ES-I3 (cell line): ENCODE measurements around the gene NPVF.

Experiments used
- H3K36me3 ChIP-seq: 2 replicates; pipeline ENCODE4 v1.6.1; 2013; ENCODE audit warnings: mild to moderate bottlenecking, low read length, control low read depth, moderate library complexity; ENCODE audit not compliant: insufficient read depth
- H3K4me1 ChIP-seq: 2 replicates; pipeline ENCODE4 v1.6.1; 2013; ENCODE audit warnings: mild to moderate bottlenecking, control low read depth, low read length; ENCODE audit not compliant: insufficient read depth
- H3K9ac ChIP-seq: 2 replicates; pipeline ENCODE4 v1.6.1; 2013; ENCODE audit warnings: low read depth, mild to moderate bottlenecking, low read length, moderate library complexity
- H3K9me3 ChIP-seq: 2 replicates; pipeline ENCODE4 v1.6.1; 2013; ENCODE audit warnings: mild to moderate bottlenecking, low read length, moderate library complexity; ENCODE audit not compliant: control insufficient read depth, insufficient read depth

Gene NPVF

DNA sequence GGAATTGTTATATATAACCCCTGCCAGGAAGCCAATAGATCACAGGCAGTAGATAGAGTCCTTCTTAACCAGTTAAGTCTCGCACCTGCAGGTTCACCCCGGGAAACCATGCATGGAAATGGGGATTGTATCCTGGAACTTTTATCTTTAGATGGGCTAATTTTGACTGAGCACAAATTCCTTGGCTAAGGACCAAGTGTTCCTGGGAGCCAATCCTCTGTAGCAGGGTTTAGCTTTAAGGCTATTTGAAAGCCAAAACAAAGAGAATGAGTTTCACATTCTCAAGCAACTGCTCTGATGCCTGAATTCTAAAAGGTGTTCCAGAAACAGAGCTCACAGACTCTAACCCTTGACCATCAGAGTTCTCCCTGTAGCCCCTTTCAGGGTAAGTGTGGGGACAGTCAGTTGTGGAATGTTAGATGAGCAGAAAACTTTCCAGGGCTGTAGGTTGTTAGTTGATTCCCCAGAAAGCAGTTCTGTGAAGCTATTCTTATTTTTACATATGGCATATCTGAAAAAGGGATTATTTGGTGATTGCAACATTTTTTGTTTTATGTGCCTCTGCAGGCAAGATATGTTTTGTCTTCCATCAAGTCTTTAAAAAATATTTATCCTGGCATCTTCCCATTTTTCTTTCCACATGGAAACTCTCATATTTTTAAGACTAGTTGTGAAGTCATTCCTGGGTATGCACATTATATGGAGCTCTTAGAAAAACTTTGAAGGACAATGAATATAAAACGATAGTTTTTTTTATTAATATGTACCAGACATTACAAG, 16.2 kb upstream of the NPVF start:
- Histone ChIP-seq H3K36me3 (no peaks in the 10 kb centered on the region), H3K9me3 (no peaks in the 10 kb centered on the region), H3K9ac (no peak overlapping the region), H3K4me1 (no peaks in the 10 kb centered on the region)

DNA sequence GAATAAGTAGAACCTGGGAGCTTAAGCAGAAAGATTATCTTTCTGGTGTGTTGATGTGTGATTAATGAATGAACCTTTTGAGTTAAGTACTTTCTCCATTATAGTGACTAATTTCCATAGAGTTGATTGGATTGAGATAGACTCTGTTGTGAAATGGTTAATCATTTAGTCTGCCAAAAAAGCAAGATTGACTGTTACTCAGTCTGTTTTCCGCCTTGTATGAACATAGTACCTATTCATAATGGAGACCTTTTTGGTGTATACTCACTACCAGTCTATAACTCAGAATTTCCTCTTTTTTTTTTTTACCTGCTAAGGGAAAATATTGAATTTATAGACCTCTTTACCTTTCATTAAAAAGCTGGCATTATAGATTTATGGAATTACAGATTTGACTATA, 14.4 kb upstream of the NPVF start:
- Histone ChIP-seq H3K36me3 (no peaks in the 10 kb centered on the region), H3K9ac (no peak overlapping the region), H3K9me3 (no peaks in the 10 kb centered on the region), H3K4me1 (no peaks in the 10 kb centered on the region)

DNA sequence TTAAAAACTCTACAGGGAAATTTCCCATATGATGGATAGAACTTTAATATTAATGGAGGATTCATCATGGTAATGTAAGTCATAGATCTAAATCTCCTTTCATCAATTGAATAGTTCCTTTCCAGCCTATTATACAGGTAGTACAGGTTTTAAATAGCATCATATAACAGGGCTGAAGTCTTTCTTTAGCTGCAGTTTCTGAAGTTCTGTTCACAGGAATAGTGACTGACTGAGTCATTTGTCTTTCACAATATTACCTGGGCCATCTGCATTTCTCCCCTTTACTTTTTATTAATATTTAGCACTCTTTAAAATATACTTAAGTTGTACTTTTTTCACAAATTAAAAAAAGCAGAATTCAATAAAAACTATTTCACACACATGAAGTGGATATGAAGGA, 12.6 kb upstream of the NPVF start:
- H3K9me3 ChIP-seq, result no peaks in the 10 kb centered on the region
- no peaks in the 10 kb centered on the region for H3K4me1 ChIP-seq
- H3K36me3 ChIP-seq, result no peaks in the 10 kb centered on the region
- H3K9ac ChIP-seq, result no peak overlapping the region

DNA sequence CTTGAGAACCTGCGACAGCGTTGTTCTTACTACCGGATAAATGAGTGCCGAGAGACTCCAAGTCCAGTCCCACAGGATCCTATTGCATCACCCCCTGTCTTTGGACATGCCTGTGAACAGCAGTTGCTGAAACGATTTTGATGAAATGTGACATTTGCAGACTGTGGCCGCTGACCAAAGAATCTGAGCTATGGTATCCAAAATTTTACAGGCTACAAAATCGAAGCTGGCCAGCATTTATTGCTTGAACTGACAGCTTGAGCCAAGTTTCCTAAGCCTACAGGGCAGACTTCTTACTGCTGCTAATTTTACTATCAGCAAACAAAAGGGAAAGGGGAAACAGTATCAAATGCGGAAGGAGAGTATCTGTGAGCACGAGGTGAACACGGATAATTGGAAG, 12.1 kb upstream of the NPVF start:
- no peak overlapping the region for H3K9ac ChIP-seq
- no peaks in the 10 kb centered on the region for H3K4me1 ChIP-seq
- H3K9me3 ChIP-seq, result no peaks in the 10 kb centered on the region
- H3K36me3 ChIP-seq, result no peaks in the 10 kb centered on the region

DNA sequence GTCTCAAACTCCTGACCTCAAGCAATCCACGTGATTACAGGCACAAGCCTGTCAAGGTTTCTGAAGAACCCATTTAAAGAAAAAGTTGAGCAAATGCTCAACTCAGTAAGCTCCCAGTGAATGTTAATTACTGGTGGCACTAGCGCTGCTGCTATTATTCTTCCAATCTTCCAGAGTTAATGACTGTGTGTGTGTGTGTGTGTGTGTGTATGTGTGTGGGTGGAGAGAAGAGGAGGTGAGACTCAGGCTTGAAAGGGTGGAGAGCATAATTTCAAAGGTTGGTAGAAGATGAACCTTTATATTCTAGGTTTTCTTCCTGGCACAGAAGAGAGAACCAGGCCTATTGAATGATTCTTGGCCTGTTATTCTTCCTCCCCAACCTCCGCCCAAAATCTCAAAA, 11.6 kb upstream of the NPVF start:
- no peaks in the 10 kb centered on the region for H3K4me1 ChIP-seq
- H3K36me3 ChIP-seq, result no peaks in the 10 kb centered on the region
- no peak overlapping the region for H3K9ac ChIP-seq
- no peaks in the 10 kb centered on the region for H3K9me3 ChIP-seq

DNA sequence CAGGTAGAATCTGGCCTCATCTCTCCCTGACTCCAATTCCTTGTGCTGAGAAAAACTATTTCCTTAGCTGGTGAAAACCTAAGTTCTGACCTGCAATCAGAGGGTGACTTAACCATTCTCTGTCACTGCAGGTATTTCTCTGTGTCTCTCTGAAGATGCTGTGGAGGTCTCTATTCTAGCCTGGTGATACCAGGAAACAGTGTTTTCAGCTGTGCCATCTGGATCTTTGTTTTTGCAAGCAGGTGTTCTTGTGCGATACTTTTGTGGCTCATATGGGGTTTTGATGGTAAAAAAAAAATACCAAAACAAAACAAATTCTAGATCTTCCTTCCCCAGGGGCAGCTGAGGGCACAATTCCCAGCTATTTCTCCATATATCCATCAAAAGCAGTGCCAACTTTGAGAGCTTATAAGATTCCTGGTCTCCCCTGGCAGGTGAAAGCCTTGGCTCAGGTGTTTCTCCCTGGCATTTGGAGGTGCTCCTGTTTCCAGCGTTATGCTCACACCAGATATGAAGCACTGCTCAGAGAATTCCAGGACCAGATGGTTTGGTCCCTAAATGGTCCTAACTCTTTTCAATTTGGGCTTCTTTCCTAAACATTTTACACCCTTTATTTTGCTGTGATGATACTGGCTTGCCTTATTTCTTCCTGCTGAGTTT, 9.9 kb upstream of the NPVF start:
- Histone ChIP-seq H3K36me3 (no peaks in the 10 kb centered on the region), H3K9ac (no peak overlapping the region), H3K4me1 (no peaks in the 10 kb centered on the region), H3K9me3 (no peaks in the 10 kb centered on the region)

DNA sequence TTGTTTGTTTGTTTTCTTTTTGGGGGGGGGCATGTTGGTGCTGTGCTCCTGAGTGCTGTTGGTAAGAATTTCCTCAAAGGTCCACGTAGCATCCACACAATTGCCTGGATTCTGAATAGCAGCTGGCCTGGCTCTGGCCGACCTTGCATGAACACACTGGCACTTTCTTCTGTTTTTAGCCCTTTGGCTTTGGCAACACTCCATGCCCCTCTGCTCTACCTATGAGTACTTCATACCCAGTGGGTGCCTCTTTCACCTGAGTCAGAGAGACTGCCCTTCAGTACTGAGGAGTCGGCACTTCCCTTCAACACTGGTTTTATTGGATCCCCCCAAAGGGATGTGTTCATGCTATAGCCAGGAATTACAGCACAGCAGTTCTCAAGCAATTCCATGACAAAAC, 7.2 kb upstream of the NPVF start:
- Histone ChIP-seq H3K9me3 (no peaks in the 10 kb centered on the region), H3K9ac (no peak overlapping the region), H3K4me1 (no peaks in the 10 kb centered on the region), H3K36me3 (no peaks in the 10 kb centered on the region)

DNA sequence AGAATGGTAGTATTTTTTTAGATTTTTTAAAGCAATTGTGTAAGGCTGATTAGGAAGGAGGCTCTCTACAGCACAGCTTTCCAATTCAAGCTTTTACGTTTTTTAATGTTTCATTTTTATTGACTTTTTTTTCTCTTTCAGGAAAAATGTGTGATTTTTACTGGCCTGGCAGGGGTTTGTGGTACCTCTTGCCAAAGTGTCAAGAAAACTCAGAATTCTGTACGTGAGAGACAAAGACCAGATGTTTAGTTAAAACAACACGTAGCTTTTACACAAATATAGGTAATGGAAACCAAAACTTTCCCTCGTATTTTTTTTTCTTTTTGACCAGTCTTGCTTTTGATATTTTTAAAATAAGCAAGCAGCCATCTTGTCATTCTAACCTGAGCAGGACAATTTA, 6.0 kb upstream of the NPVF start:
- no peak overlapping the region for H3K9ac ChIP-seq
- H3K36me3 ChIP-seq, result no peaks in the 10 kb centered on the region
- no peaks in the 10 kb centered on the region for H3K4me1 ChIP-seq
- no peaks in the 10 kb centered on the region for H3K9me3 ChIP-seq

DNA sequence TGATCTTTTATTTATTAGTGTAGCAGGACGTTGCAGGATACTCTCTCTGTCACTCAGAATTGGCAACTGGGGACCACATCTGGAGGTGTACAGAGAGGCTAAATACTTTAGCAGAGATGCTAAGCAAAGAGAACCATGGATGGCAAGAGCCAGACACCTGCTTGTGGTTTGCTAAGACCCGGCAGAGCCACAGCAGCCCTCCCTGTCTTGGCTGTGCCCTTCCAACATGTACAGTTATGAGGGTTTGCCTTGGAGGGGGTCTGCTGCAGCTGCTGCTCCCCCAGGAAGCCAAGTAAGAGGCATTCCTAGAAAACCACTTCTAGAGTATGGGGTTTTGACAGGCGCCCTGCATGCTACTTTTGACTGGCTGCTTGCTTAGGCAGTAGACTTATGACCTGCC, 5.1 kb downstream of the NPVF start:
- Histone ChIP-seq H3K9ac (no peak overlapping the region), H3K9me3 (no peaks in the 10 kb centered on the region), H3K36me3 (no peaks in the 10 kb centered on the region), H3K4me1 (no peaks in the 10 kb centered on the region)

DNA sequence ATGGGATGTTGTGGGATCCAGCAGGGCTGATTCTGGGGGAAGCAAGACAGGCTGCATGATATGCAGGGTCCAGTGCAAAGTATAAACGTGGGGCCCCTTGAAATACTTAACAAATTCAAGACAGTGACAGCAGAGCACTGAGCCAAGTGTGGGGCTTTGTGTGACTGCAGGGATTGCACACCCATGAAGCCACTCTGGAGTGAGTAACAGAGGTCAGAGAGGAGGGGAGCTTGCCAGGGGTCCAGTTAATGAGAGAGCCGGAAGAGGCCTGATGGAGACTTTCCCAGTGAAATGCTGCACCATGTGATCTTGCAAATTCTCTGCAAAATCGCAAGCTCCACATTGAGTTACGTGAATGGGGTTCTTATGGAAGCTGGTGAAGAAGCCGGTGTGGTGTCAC, 5.6 kb downstream of the NPVF start:
- no peaks in the 10 kb centered on the region for H3K9me3 ChIP-seq
- H3K36me3 ChIP-seq, result no peaks in the 10 kb centered on the region
- no peaks in the 10 kb centered on the region for H3K4me1 ChIP-seq
- no peak overlapping the region for H3K9ac ChIP-seq

DNA sequence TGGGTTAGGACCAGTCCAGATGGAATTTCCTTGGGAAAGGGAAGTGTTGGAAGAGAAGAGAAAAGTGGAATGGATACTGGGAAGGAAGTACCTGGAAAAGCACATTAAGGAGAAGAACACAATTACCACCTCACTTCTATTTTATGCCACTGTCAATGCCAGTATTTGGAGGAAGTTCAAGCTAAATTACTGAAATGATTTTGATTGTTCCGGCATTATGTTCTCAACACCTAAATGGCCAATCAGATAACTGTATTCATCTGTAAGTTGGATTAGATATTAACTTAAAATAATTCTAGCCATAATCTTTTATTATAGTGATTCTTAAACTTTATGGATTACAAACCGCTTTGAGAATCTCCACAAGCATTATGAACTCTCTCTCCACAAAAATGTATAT, 7.3 kb downstream of the NPVF start:
- H3K4me1 ChIP-seq, result no peaks in the 10 kb centered on the region
- H3K9me3 ChIP-seq, result no peaks in the 10 kb centered on the region
- H3K9ac ChIP-seq, result no peak overlapping the region
- H3K36me3 ChIP-seq, result no peaks in the 10 kb centered on the region

DNA sequence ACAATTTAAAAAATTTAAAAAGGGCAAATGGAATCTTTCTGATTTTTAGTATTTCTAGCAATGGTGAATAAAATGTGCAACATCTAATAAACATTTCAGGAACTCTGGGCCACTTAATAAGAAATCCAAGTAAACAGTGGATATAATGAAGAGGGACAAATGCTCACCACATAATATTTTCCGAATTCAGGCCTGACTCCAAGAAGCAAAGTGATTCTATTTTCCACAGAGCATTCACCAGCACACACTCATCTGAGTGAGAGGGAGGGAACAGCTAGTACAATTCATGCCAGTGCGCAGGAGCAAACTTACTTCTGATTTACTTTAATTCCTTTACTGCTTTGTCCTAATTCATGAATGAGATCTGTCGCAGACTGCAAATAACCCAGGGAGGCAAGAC, 10.1 kb downstream of the NPVF start:
- no peaks in the 10 kb centered on the region for H3K4me1 ChIP-seq
- no peak overlapping the region for H3K9ac ChIP-seq
- no peaks in the 10 kb centered on the region for H3K36me3 ChIP-seq
- H3K9me3 ChIP-seq, result no peaks in the 10 kb centered on the region

DNA sequence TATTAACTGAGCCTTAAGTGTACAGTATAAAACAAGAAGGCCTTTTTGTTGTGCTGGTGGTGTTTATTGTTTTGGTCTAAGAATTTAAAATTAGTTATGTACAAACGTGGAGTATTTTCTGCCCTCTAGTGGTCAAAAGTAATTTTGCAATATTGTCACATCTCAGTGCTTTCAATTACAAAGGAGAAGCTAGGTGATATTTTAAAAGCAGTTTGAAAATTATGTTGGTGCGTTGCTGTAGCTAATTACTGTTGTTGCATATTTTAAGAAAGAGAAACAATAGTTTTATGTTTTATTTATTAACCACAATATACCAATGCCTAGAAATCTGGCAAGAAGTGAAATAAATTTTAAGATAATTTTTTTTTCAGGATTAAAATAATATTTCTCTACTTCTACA, 11.4 kb downstream of the NPVF start:
- Histone ChIP-seq H3K36me3 (no peaks in the 10 kb centered on the region), H3K9ac (no peak overlapping the region), H3K9me3 (no peaks in the 10 kb centered on the region), H3K4me1 (no peaks in the 10 kb centered on the region)

DNA sequence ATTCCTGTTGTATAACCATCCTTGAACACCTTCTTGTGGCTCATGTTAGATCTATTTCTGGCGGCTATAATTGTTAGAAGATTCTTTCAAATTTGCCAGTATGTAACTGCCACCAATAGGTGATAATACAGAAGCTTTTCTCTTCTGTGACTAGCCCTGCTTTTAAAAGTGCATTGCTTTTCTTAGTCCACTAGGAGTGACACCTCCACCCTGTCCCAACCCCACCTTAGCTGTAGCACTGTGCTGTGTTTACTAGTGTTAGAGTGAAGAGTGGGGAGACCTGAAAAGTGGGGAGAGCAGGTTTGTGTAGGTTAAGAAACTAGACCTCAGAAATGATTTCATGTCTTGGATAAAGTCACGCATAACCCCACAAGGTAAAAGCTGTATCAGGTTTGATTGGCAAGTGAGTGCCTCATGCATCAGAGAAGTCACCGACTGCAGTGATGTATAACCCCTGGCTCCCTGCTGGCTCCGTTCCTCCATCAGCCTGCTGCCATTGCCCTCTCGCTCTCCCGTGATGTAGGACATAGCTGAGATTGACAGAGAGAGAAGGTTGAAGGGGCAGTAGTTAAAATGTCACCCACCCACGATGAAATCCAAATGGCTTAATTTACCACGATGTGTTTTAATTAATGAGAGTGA, 12.5 kb downstream of the NPVF start:
- no peaks in the 10 kb centered on the region for H3K4me1 ChIP-seq
- no peak overlapping the region for H3K9ac ChIP-seq
- H3K36me3 ChIP-seq, result no peaks in the 10 kb centered on the region
- no peaks in the 10 kb centered on the region for H3K9me3 ChIP-seq
